HL-60 (cell line): ENCODE measurements around the gene CMIP.

Experiments used
- DNase-seq, 2 experiments: peaks; one replicate each; pipeline ENCODE4 v3.0.0-alpha.2; 2010 to 2020; ENCODE audit warnings: low read depth in 1 of 2, low spot score in 1 of 2
- H3K27ac ChIP-seq: fragments of 250-450 bp; sonication (Bioruptor Pico); replicated peaks from 2 replicates; pipeline ENCODE4 v1.5.1; 2020; ENCODE audit warnings: mild to moderate bottlenecking, moderate library complexity
- H3K27me3 ChIP-seq: fragments of 250-450 bp; sonication (Bioruptor Pico); 2 replicates; pipeline ENCODE4 v1.5.1; 2021; ENCODE audit warnings: mild to moderate bottlenecking, moderate library complexity; ENCODE audit not compliant: insufficient read depth, poor library complexity, severe bottlenecking
- H3K4me3 ChIP-seq: replicated peaks from 2 replicates; pipeline ENCODE4 v1.5.1; 2011; ENCODE audit warnings: mild to moderate bottlenecking, control low read depth, low read length; ENCODE audit not compliant: insufficient read depth
- CTCF ChIP-seq: IDR thresholded peaks from one replicate; pipeline ENCODE4 v1.5.1; 2011; ENCODE audit warnings: low read length, control low read depth, inconsistent platforms; ENCODE audit not compliant: insufficient read depth
- GABPA ChIP-seq: IDR thresholded peaks from 2 replicates; pipeline ENCODE4 v1.6.1; 2012; ENCODE audit warnings: low read depth
- POLR2AphosphoS5 ChIP-seq: IDR thresholded peaks from 2 replicates; pipeline ENCODE4 v1.6.1; 2012; ENCODE audit warnings: low read depth
- REST ChIP-seq: IDR thresholded peaks from 2 replicates; pipeline ENCODE4 v1.6.1; 2012; ENCODE audit warnings: low read depth; ENCODE audit not compliant: insufficient replicate concordance
- SPI1 ChIP-seq: IDR thresholded peaks from 2 replicates; pipeline ENCODE4 v1.6.1; 2012; ENCODE audit warnings: low read depth, mild to moderate bottlenecking, borderline replicate concordance

The CMIP gene

GRCh38 chr16:81573533-81574020, 129.0 kb downstream of the CMIP start:
- no peak overlapping the region for H3K4me3 ChIP-seq
- H3K27me3 ChIP-seq, result no peaks in the 10 kb centered on the region
- no peak overlapping the region for H3K27ac ChIP-seq
- no peak for DNase-seq
- no peak for TF ChIP-seq SPI1
- no peak for TF ChIP-seq POLR2AphosphoS5
- no peak for TF ChIP-seq REST
- no peak for TF ChIP-seq GABPA
- TF ChIP-seq CTCF, result no peak

- Histone ChIP-seq H3K27ac (no peak overlapping the region), H3K27me3 (no peaks in the 10 kb centered on the region), H3K4me3 (no peak overlapping the region)
- no peak for DNase-seq
- no peak for TF ChIP-seq GABPA
- no peak for TF ChIP-seq SPI1
- no peak for TF ChIP-seq CTCF
- TF ChIP-seq POLR2AphosphoS5, result no peak
- no peak for TF ChIP-seq REST
Measured at GRCh38 chr16:81574168-81574567, 129.6 kb downstream of the CMIP start.

GRCh38 chr16:81575307-81575706, 130.7 kb downstream of the CMIP start:
- no peaks in the 10 kb centered on the region for H3K27me3 ChIP-seq
- TF ChIP-seq GABPA (no peak), REST (no peak), POLR2AphosphoS5 (no peak), CTCF (no peak), SPI1 (no peak)
- H3K27ac ChIP-seq, result no peak overlapping the region
- DNase-seq, result no peak
- no peak overlapping the region for H3K4me3 ChIP-seq
